ENCODE results near the gene PAK4. TPM values are rescaled to one million over a fixed set of nuclear protein-coding genes. Genes with fewer than 3 reads are reported as not detected.

Gene PAK4
- total and polyA plus RNA-seq, 5 donors: 15.1 to 24.4 (median 20.4) TPM

DNA sequence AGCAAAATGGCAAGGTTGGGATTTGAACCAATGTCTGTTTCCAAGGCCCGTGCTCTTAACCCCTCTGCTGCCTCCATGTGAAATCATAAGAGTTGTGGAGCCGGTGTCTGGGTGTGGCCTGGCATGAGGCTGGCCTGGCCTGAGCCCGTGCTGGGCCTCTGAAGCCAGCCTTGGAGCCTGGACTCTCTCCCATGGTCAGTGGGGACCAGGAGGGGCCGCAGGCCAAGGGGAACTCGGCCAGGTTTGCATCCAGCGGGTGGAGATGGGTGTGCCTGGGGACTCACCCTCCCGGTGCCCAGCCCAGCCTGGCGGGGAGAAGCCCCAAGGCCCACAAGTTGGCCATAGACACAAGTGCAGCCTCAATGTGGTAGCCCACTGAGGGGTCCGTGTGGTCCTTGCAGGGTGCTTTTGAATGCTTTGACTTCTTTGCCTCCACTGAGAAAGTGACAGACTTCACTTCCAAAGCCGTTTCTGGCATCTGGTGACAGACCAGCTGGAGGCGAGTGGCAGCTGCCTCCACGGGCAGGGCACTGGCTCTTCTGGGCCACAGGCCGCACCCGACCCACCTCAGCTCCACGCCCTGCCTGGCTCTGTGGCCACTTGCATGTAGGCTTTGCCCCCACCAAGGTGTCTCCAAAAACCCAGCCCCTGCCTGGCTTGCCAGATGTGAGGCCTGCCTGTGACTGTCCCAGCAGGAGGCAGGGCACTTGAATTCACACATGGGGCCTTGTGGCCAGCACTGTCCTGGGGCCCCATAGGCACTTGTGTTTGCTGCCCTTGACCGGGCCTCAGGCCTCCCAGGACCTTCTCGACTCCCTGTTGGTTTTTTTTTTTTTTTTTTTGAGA lies 45.0 kb downstream of the PAK4 start:
- Histone ChIP-seq H3K4me3 (ENCODE audit: low read length) (no peak overlapping the region), H3K27ac (ENCODE audit: low read length) (no peak overlapping the region), H3K4me1 (ENCODE audit: control insufficient read depth, insufficient read depth, low read length) (peaks cover 6% of the 10 kb centered on the region), H3K9me3 (ENCODE audit: control insufficient read depth, low read length) (no peaks in the 10 kb centered on the region), H3K27me3 (ENCODE audit: control insufficient read depth, insufficient read depth) (no peaks in the 10 kb centered on the region)
- intact Hi-C loops (cut with DNase I): no loop called here
- DNase-seq (peak; percentile 61 to 84 (median 81)), ATAC-seq (peak in 1 of 2 donors; percentile 39)
- 64% methylated on average over 17 of the region's 17 CpGs for WGBS

DNA sequence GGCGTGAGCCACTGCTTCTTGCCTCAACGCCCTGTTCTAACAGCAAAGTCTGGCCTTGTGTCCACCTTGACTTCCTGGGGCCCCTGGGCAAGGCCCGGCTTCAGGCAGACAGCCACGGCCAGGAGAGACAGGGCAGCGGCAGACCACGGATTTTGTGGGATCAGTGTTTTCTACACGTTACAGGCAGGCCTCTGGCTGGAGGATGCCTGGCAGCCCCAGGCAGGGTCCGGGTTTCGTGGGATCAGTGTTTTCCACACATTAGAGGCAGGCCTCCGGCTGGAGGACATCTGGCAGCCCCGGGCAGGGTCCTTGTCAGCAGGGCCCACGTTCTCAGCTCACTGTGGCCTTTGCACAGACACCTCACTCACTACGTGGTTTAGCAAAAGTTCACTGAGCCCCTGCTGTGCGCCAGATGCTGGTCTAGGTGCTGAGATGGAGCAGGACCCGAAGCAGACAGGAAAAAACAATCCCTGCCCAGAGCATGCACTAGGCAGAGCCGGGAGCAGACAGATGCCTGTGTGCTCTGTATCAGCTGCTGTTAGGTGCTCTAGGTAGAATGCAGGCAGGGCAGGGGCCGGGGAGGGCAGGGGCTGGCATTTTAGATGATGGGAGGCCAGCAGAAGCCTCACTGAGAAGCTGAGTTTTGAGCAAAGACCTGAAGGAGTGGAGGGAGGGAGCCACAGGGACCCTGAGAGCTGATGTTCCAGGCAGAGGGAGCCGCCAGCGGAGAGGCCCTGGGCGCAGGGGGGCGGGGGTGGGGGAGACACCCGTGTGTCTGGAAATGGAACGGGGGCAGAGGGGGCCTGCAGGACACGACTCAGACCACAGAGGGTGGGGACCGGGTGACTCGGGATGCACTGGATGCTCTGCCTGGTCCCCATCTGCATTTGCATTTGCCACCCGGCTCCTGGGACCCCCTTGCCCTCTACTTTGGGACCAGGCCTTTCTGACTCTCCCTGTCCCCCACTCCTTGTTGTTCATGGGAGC lies 46.2 kb downstream of the PAK4 start:
- Histone ChIP-seq H3K27ac (ENCODE audit: low read length) (no peak overlapping the region), H3K9me3 (ENCODE audit: control insufficient read depth, low read length) (no peaks in the 10 kb centered on the region), H3K4me1 (ENCODE audit: control insufficient read depth, insufficient read depth, low read length) (peaks cover 1% of the 10 kb centered on the region), H3K27me3 (ENCODE audit: control insufficient read depth, insufficient read depth) (no peaks in the 10 kb centered on the region), H3K4me3 (ENCODE audit: low read length) (no peak overlapping the region)
- no peak for ATAC-seq
- peak in 2 of 3 donors; percentile 31 to 46 for DNase-seq
- intact Hi-C loops (cut with DNase I): no loop called here
- 77% methylated on average over 27 of the region's 27 CpGs for WGBS

- DNase-seq (peak in 1 of 3 donors; percentile 64), ATAC-seq (no peak)
- H3K4me1 ChIP-seq (ENCODE audit: control insufficient read depth, insufficient read depth, low read length): no peaks in the 10 kb centered on the region
- H3K27ac ChIP-seq (ENCODE audit: low read length): no peak overlapping the region
- H3K4me3 ChIP-seq (ENCODE audit: low read length): no peak overlapping the region
- 93% methylated on average over 45 of the region's 45 CpGs for WGBS
- H3K27me3 ChIP-seq (ENCODE audit: control insufficient read depth, insufficient read depth): no peaks in the 10 kb centered on the region
- intact Hi-C loops (cut with DNase I): no loop called here
- no peaks in the 10 kb centered on the region for H3K9me3 ChIP-seq (ENCODE audit: control insufficient read depth, low read length)
These were observed 47.3 kb downstream of the PAK4 start for GRCh38 chr19:39172700-39173501.

GRCh38 chr19:39173502-39173991 lies 48.0 kb downstream of the PAK4 start:
- no peak overlapping the region for H3K4me3 ChIP-seq (ENCODE audit: low read length)
- intact Hi-C loops (cut with DNase I): no loop called here
- peak in 2 of 3 donors; percentile 17 to 49 for DNase-seq
- H3K4me1 ChIP-seq (ENCODE audit: control insufficient read depth, insufficient read depth, low read length): no peaks in the 10 kb centered on the region
- no peak for ATAC-seq
- no peaks in the 10 kb centered on the region for H3K9me3 ChIP-seq (ENCODE audit: control insufficient read depth, low read length)
- WGBS: 94% methylated on average over 25 of the region's 25 CpGs
- no peak overlapping the region for H3K27ac ChIP-seq (ENCODE audit: low read length)
- H3K27me3 ChIP-seq (ENCODE audit: control insufficient read depth, insufficient read depth): no peaks in the 10 kb centered on the region

GRCh38 chr19:39174142-39174541 lies 48.6 kb downstream of the PAK4 start:
- Histone ChIP-seq H3K4me3 (ENCODE audit: low read length) (no peak overlapping the region), H3K4me1 (ENCODE audit: control insufficient read depth, insufficient read depth, low read length) (no peaks in the 10 kb centered on the region), H3K27ac (ENCODE audit: low read length) (no peak overlapping the region), H3K9me3 (ENCODE audit: control insufficient read depth, low read length) (no peaks in the 10 kb centered on the region), H3K27me3 (ENCODE audit: control insufficient read depth, insufficient read depth) (no peaks in the 10 kb centered on the region)
- ATAC-seq: no peak
- WGBS: 87% methylated on average over 16 of the region's 16 CpGs
- intact Hi-C loops (cut with DNase I): no loop called here
- peak in 1 of 3 donors; percentile 43 for DNase-seq

DNA sequence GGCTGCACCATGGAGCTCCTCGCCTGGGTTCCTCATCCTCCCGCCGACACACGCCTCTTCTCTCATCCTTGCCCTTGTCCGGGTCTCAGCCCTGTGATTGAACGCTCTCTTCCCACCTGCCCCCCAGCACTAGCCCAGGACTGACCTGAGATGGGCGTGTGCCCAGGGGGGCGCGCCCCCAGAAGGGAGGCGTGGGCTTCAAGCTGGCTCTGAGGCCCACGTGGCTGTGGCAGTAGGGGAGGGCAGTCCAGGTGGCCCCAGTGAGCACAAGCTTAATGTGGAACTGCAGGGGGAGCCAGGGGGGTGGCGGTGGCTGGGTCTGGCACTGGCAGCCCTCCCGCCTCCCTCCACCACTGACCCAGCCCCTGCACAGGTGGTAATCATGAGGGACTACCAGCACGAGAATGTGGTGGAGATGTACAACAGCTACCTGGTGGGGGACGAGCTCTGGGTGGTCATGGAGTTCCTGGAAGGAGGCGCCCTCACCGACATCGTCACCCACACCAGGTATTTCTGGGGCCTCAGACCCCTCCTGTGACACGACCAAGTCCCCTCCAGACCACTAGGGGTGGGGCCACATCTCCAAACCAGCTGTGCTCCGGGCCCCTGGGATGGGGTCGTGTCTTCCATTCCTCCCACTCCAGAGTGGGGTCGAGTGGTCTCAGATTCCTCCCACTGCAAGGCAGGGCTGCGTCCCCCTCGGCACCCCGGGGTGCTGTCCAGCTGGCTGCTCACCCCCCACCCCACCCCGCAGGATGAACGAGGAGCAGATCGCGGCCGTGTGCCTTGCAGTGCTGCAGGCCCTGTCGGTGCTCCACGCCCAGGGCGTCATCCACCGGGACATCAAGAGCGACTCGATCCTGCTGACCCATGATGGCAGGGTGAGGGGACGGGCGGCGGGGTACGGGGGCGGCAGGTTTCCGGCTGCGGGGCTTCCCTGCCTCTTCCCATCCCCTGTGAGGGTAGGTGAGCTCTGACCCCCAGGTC lies 49.3 kb downstream of the PAK4 start:
- no peak overlapping the region for H3K27ac ChIP-seq (ENCODE audit: low read length)
- no peak overlapping the region for H3K4me3 ChIP-seq (ENCODE audit: low read length)
- ATAC-seq: no peak
- H3K4me1 ChIP-seq (ENCODE audit: control insufficient read depth, insufficient read depth, low read length): no peaks in the 10 kb centered on the region
- H3K9me3 ChIP-seq (ENCODE audit: control insufficient read depth, low read length): no peaks in the 10 kb centered on the region
- H3K27me3 ChIP-seq (ENCODE audit: control insufficient read depth, insufficient read depth): no peaks in the 10 kb centered on the region
- 88% methylated on average over 43 of the region's 43 CpGs for WGBS
- DNase-seq: peak in 1 of 3 donors; percentile 45
- intact Hi-C loops (cut with DNase I): no loop called here

DNA sequence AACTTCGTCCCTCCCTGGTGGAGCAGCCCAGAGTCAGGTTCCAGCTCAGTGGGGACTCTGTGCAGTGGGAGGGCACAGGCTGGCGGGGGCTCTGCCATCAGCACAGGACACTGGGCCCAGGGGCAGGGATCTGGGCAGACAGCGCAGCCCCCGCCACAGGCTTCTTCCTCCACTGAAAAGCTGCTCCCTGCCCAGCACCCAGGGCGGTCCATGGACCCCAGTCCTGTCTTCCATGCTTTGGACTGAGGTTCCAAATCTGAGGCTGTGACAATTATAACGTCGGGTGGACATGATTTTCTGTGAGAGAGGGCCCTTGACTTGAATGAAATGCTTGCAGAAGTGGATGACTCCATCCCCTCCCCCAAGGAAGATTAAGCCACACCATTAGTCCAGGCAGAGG lies 50.0 kb downstream of the PAK4 start:
- DNase-seq (peak in 1 of 3 donors; percentile 28), ATAC-seq (no peak)
- WGBS: 83% methylated on average over 7 of the region's 7 CpGs
- intact Hi-C loops (cut with DNase I): no loop called here
- no peaks in the 10 kb centered on the region for H3K9me3 ChIP-seq (ENCODE audit: control insufficient read depth, low read length)
- no peaks in the 10 kb centered on the region for H3K27me3 ChIP-seq (ENCODE audit: control insufficient read depth, insufficient read depth)
- no peak overlapping the region for H3K27ac ChIP-seq (ENCODE audit: low read length)
- no peaks in the 10 kb centered on the region for H3K4me1 ChIP-seq (ENCODE audit: control insufficient read depth, insufficient read depth, low read length)
- H3K4me3 ChIP-seq (ENCODE audit: low read length): no peak overlapping the region

DNA sequence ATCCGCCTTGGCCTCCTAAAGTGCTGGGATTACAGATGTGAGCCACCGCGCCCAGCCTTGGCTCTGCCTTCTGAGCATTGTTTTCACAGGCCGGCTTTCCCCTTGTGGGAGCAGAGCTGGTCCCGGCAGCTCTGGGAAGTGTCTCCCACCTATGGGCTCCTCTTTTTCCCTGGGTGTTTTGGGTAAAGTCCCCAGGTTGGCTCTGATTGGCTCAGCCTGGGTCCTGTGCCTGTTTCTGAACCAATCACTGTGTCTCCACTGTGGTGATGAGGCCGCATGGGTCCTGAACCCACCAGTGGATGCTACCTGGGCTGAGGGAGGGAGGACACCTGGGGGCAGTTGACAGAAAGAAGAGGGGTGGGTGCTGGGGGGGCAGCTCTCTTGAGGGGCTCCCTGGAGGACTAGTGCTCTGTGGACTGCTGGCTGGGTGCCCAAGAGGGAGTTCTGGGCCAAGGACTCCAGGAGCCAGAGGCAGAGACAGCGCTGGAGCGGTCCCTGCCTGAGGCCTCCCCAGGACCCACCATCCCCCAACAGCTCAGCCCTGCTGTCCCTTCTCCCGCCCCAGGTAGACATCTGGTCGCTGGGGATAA lies 51.6 kb downstream of the PAK4 start:
- no peaks in the 10 kb centered on the region for H3K9me3 ChIP-seq (ENCODE audit: control insufficient read depth, low read length)
- ATAC-seq: no peak
- 91% methylated on average over 10 of the region's 10 CpGs for WGBS

DNA sequence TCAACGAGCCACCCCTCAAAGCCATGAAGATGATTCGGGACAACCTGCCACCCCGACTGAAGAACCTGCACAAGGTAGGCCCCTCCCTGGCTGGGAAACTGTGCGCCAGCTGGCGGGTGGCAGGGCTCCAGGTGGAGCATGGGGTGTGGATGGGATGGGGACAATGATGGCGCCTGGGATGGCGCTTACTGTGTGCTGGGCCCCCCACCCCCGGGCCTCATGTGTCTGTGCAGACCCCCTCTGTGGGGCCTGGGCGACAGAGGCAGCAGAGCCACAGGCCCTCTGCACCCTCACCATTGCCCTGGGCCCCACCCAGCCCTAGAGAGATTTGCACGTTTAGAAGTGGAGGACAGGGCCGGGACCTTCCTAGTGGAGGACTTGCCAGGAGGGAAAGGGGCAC lies 52.1 kb downstream of the PAK4 start:
- 92% methylated on average over 11 of the region's 11 CpGs for WGBS
- Histone ChIP-seq H3K27me3 (ENCODE audit: control insufficient read depth, insufficient read depth) (no peaks in the 10 kb centered on the region), H3K27ac (ENCODE audit: low read length) (no peak overlapping the region), H3K4me3 (ENCODE audit: low read length) (no peak overlapping the region), H3K4me1 (ENCODE audit: control insufficient read depth, insufficient read depth, low read length) (no peaks in the 10 kb centered on the region), H3K9me3 (ENCODE audit: control insufficient read depth, low read length) (no peaks in the 10 kb centered on the region)
- no peak for ATAC-seq
- peak in 1 of 3 donors; percentile 30 for DNase-seq
- intact Hi-C loops (cut with DNase I): no loop called here

More for the DNA sequence above, 51.6 kb downstream of the PAK4 start:
- Histone ChIP-seq H3K4me3 (ENCODE audit: low read length) (no peak overlapping the region), H3K27me3 (ENCODE audit: control insufficient read depth, insufficient read depth) (no peaks in the 10 kb centered on the region), H3K4me1 (ENCODE audit: control insufficient read depth, insufficient read depth, low read length) (no peaks in the 10 kb centered on the region), H3K27ac (ENCODE audit: low read length) (no peak overlapping the region)
- intact Hi-C loops (cut with DNase I): no loop called here
- DNase-seq: peak in 1 of 3 donors; percentile 56

Data from right cardiac atrium (tissue), 5 donors.